SK-N-SH (cell line): ENCODE results near the gene ERP29. TPM values are rescaled to one million over a fixed set of nuclear protein-coding genes. Genes with fewer than 3 reads are reported as not detected.

ENCODE experiments used
- CTCF ChIA-PET: fragments of 300-600, 350-600 bp; formaldehyde crosslinking; extraction: SDS; loops from one replicate; lab custom pipeline; 2021; lab: Yijun Ruan, JAX
- POLR2A ChIA-PET: fragments of 350-600 bp; sonication (Branson Sonifier 250); formaldehyde crosslinking; extraction: SDS; loops from one replicate; lab custom pipeline; 2020; ENCODE audit warnings: antibody characterized with exemption, inconsistent platforms; lab: Yijun Ruan, JAX
- DNase-seq: peaks from one replicate; pipeline ENCODE4 v3.0.0; 2012
- H2AFZ ChIP-seq: fragments of 200-600 bp; sonication (generic); 2 replicates; pipeline ENCODE4 v1.8.1; 2016; ENCODE audit warnings: antibody characterized with exemption, mild to moderate bottlenecking, low read depth
- H3F3A ChIP-seq: fragments of 200-600 bp; sonication (generic); replicated peaks from 2 replicates; pipeline ENCODE3; 2016; ENCODE audit warnings: antibody characterized with exemption, mild to moderate bottlenecking; ENCODE audit not compliant: insufficient read depth
- H3K27ac ChIP-seq, 2 experiments: fragments of 200-500 bp in 1 of 2; fragments of 200-600 bp in 1 of 2; sonication (Bioruptor generic) in 1 of 2; sonication (generic), shearing (Covaris generic) in 1 of 2; 2 replicates each; pipeline versions ENCODE4 v1.5.1 to v1.6.1; 2014 to 2016; ENCODE audit warnings: low read depth in 2 of 2, inconsistent platforms in 1 of 2, low read length in 1 of 2, mild to moderate bottlenecking in 1 of 2, mixed read lengths in 1 of 2
- H3K27me3 ChIP-seq: fragments of 200-600 bp; sonication (generic), shearing (Covaris generic); 2 replicates; pipeline ENCODE4 v1.6.1; 2016; ENCODE audit warnings: mixed run types; ENCODE audit not compliant: insufficient read depth
- H3K36me3 ChIP-seq, 2 experiments: fragments of 200-500 bp in 1 of 2; fragments of 200-600 bp in 1 of 2; sonication (Bioruptor generic) in 1 of 2; sonication (generic) in 1 of 2; replicated peaks in 1 of 2; 2 replicates each; pipeline versions ENCODE3 to v1.5.1; 2014 to 2016; ENCODE audit warnings: low read length in 1 of 2, mild to moderate bottlenecking in 1 of 2; ENCODE audit not compliant: insufficient read depth in 2 of 2, control insufficient read depth in 1 of 2
- H3K4me1 ChIP-seq, 2 experiments: fragments of 200-500 bp in 1 of 2; fragments of 200-600 bp in 1 of 2; sonication (Bioruptor generic) in 1 of 2; sonication (generic), shearing (Covaris generic) in 1 of 2; 2 replicates each; pipeline versions ENCODE4 v1.5.1 to v1.6.1; 2014 to 2016; ENCODE audit warnings: low read depth in 1 of 2, low read length in 1 of 2, mixed run types in 1 of 2; ENCODE audit not compliant: insufficient read depth in 2 of 2, control insufficient read depth in 1 of 2
- H3K4me2 ChIP-seq: fragments of 200-600 bp; sonication (generic), shearing (Covaris generic); 2 replicates; pipeline ENCODE4 v1.6.1; 2017; ENCODE audit warnings: mixed run types
- H3K4me3 ChIP-seq, 2 experiments: fragments of 200-500 bp in 1 of 2; fragments of 200-600 bp in 1 of 2; sonication (Bioruptor generic) in 1 of 2; sonication (generic), shearing (Covaris generic) in 1 of 2; 2 replicates each; pipeline versions ENCODE4 v1.5.1 to v1.8.1; 2014 to 2016; ENCODE audit warnings: low read depth in 2 of 2, inconsistent platforms in 1 of 2, low read length in 1 of 2, mild to moderate bottlenecking in 1 of 2, mixed read lengths in 1 of 2, moderate library complexity in 1 of 2
- H3K79me2 ChIP-seq: fragments of 200-600 bp; sonication (generic); 2 replicates; pipeline ENCODE4 v1.8.1; 2017; ENCODE audit warnings: mild to moderate bottlenecking; ENCODE audit not compliant: insufficient read depth
- H3K9ac ChIP-seq: fragments of 200-600 bp; sonication (generic); 2 replicates; pipeline ENCODE4 v1.6.1; 2017; ENCODE audit warnings: mixed run types
- H3K9me2 ChIP-seq: fragments of 200-600 bp; sonication (generic); 2 replicates; pipeline ENCODE4 v1.6.1; 2017; ENCODE audit warnings: mixed run types
- H3K9me3 ChIP-seq: fragments of 200-600 bp; sonication (generic); 2 replicates; pipeline ENCODE4 v1.6.1; 2017; ENCODE audit warnings: mixed run types, mild to moderate bottlenecking, moderate library complexity
- H4K20me1 ChIP-seq: fragments of 200-600 bp; sonication (generic); 2 replicates; pipeline ENCODE4 v1.6.1; 2017; ENCODE audit warnings: mild to moderate bottlenecking, mixed run types; ENCODE audit not compliant: insufficient read depth
- ELF1 ChIP-seq: IDR thresholded peaks from 2 replicates; pipeline ENCODE4 v1.4.0; 2012
- EP300 ChIP-seq, 2 experiments: IDR thresholded peaks; 2 replicates each; pipeline versions ENCODE4 v1.4.0 to v1.6.1; 2012; ENCODE audit warnings: borderline replicate concordance in 1 of 2, low read depth in 1 of 2, low read length in 1 of 2
- FOSL2 ChIP-seq: IDR thresholded peaks from 2 replicates; pipeline ENCODE4 v1.4.0; 2012; ENCODE audit warnings: low read depth, mild to moderate bottlenecking, moderate library complexity, borderline replicate concordance
- IRF3 ChIP-seq: fragments of 150-350 bp; IDR thresholded peaks from 2 replicates; pipeline ENCODE4 v1.6.1; 2016; ENCODE audit warnings: mild to moderate bottlenecking, low read depth, low read length
- MXI1 ChIP-seq: IDR thresholded peaks from 2 replicates; pipeline ENCODE4 v1.6.1; 2012; ENCODE audit warnings: mild to moderate bottlenecking, low read depth, low read length, improper control_type of control experiment
- PBX3 ChIP-seq: IDR thresholded peaks from 2 replicates; pipeline ENCODE4; 2012
- RAD21 ChIP-seq: IDR thresholded peaks from 2 replicates; pipeline ENCODE4 v1.6.1; 2012; ENCODE audit warnings: mild to moderate bottlenecking, low read length
- RCOR1 ChIP-seq: fragments of 150-350 bp; IDR thresholded peaks from 2 replicates; pipeline ENCODE4 v1.6.1; 2017; ENCODE audit warnings: antibody characterized with exemption, low read length
- REST ChIP-seq: IDR thresholded peaks from 2 replicates; pipeline ENCODE4 v1.6.1; 2012; ENCODE audit warnings: mild to moderate bottlenecking, low read depth, low read length, moderate library complexity
- RFX5 ChIP-seq: IDR thresholded peaks from 2 replicates; pipeline ENCODE4 v1.6.1; 2012; ENCODE audit warnings: mild to moderate bottlenecking, improper control_type of control experiment, low read length
- RXRA ChIP-seq: IDR thresholded peaks from 2 replicates; pipeline ENCODE4 v1.4.0; 2012; ENCODE audit warnings: low read depth, mild to moderate bottlenecking, borderline replicate concordance
- SIN3A ChIP-seq: IDR thresholded peaks from 2 replicates; pipeline ENCODE4 v1.6.1; 2012; ENCODE audit warnings: low read depth, mild to moderate bottlenecking, low read length, moderate library complexity, borderline replicate concordance
- TAF1 ChIP-seq: IDR thresholded peaks from 2 replicates; pipeline ENCODE4 v1.6.1; 2012; ENCODE audit warnings: low read depth, mild to moderate bottlenecking, low read length, moderate library complexity, borderline replicate concordance
- TCF12 ChIP-seq: IDR thresholded peaks from 2 replicates; pipeline ENCODE4 v1.4.0; 2012
- TEAD4 ChIP-seq: IDR thresholded peaks from 2 replicates; pipeline ENCODE4 v1.4.0; 2012; ENCODE audit warnings: mild to moderate bottlenecking, borderline replicate concordance; ENCODE audit not compliant: insufficient read depth
- USF2 ChIP-seq: fragments of 150-350 bp; IDR thresholded peaks from 2 replicates; pipeline ENCODE4 v1.6.1; 2017; ENCODE audit warnings: antibody characterized with exemption, low read length, low read depth, borderline replicate concordance
- WGBS: methylation state at CpG from one replicate; pipeline ENCODE4 v1.1.6; 2017; ENCODE audit warnings: low lambda C conversion rate; 5-methylcytosine and 5-hydroxymethylcytosine counted together
- polyA plus RNA-seq, 3 experiments: library from polyadenylated mRNA; depleted of rRNA; stranded (reverse); fragments of >200 nt; gene quantifications; 2 replicates each; pipeline ENCODE4 v1.2.3, GENCODE V29; 2012
- TF ChIP-seq, protein P1 (sequence below): IDR thresholded peaks from 2 replicates; pipeline ENCODE4 v1.4.0; 2012; ENCODE audit warnings: low read depth, borderline replicate concordance
- TF ChIP-seq, protein P2 (sequence below): IDR thresholded peaks from 2 replicates; pipeline ENCODE4 v1.4.0; 2012; ENCODE audit warnings: low read depth, borderline replicate concordance

Gene ERP29
- polyA plus RNA-seq, 1 of the 3 experiments (the other 2 are of a cell fraction): 177 TPM

GRCh38 chr12:111992464-111992863 lies 20.8 kb upstream of the ERP29 start:
- Histone ChIP-seq H3K4me1 (no peaks in the 10 kb centered on the region), H3F3A (no peaks in the 10 kb centered on the region), H3K36me3 (peaks cover 0 to 3% of the 10 kb centered on the region in 2 experiments), H4K20me1 (no peaks in the 10 kb centered on the region), H3K9me2 (no peaks in the 10 kb centered on the region), H3K27me3 (no peaks in the 10 kb centered on the region), H3K4me2 (no peak overlapping the region), H3K79me2 (no peaks in the 10 kb centered on the region), H3K27ac (no peak overlapping the region), H3K9ac (no peak overlapping the region), H3K9me3 (no peaks in the 10 kb centered on the region), H3K4me3 (no peak overlapping the region), H2AFZ (no peak overlapping the region)
- no peak for DNase-seq
- 79% methylated on average over 6 of the region's 6 CpGs for WGBS
- CTCF ChIA-PET: no interaction called here
- TF ChIP-seq, protein P1, sequence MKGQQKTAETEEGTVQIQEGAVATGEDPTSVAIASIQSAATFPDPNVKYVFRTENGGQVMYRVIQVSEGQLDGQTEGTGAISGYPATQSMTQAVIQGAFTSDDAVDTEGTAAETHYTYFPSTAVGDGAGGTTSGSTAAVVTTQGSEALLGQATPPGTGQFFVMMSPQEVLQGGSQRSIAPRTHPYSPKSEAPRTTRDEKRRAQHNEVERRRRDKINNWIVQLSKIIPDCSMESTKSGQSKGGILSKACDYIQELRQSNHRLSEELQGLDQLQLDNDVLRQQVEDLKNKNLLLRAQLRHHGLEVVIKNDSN: no peak
- no peak for TF ChIP-seq RCOR1
- TF ChIP-seq TCF12: no peak
- no peak for TF ChIP-seq REST
- TF ChIP-seq RXRA: no peak
- no peak for TF ChIP-seq TAF1
- TF ChIP-seq PBX3: no peak
- TF ChIP-seq RAD21: no peak
- no peak for TF ChIP-seq FOSL2
- TF ChIP-seq ELF1: no peak
- no peak for TF ChIP-seq TEAD4
- TF ChIP-seq SIN3A: no peak
- no peak for TF ChIP-seq EP300 (IDR thresholded peaks at IDR 0.05; ENCODE audit: borderline replicate concordance in 1 of 2, low read depth in 1 of 2, low read length in 1 of 2)
- TF ChIP-seq, protein P2, sequence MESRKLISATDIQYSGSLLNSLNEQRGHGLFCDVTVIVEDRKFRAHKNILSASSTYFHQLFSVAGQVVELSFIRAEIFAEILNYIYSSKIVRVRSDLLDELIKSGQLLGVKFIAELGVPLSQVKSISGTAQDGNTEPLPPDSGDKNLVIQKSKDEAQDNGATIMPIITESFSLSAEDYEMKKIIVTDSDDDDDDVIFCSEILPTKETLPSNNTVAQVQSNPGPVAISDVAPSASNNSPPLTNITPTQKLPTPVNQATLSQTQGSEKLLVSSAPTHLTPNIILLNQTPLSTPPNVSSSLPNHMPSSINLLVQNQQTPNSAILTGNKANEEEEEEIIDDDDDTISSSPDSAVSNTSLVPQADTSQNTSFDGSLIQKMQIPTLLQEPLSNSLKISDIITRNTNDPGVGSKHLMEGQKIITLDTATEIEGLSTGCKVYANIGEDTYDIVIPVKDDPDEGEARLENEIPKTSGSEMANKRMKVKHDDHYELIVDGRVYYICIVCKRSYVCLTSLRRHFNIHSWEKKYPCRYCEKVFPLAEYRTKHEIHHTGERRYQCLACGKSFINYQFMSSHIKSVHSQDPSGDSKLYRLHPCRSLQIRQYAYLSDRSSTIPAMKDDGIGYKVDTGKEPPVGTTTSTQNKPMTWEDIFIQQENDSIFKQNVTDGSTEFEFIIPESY: no peak
- no peak for TF ChIP-seq IRF3
- no peak for TF ChIP-seq RFX5
- no peak for TF ChIP-seq USF2
- TF ChIP-seq MXI1: no peak
- POLR2A ChIA-PET: no interaction called here
